BJ (cell line): ENCODE results near the gene TP53INP2. TPM values are rescaled to one million over a fixed set of nuclear protein-coding genes. Genes with fewer than 3 reads are reported as not detected.
"Not testable (repeated sequence)": the region's sequence is repeated elsewhere in the genome, so short reads cannot be mapped to it uniquely, and the experiment has no call there.

ENCODE experiments used
- CTCF ChIA-PET: fragments of 350-600 bp; formaldehyde crosslinking; extraction: SDS; loops from one replicate; lab custom pipeline; 2021; ENCODE audit warnings: antibody characterized with exemption, inconsistent platforms; lab: Yijun Ruan, JAX
- POLR2A ChIA-PET: fragments of 300-600 bp; sonication (Branson Sonifier 250); formaldehyde crosslinking; extraction: SDS; loops from one replicate; lab custom pipeline; 2021; ENCODE audit warnings: antibody characterized with exemption; lab: Charles Lee
- DNase-seq: peaks from one replicate; pipeline ENCODE4 v3.0.0-alpha.2; 2011; ENCODE audit warnings: low read depth
- H3K27me3 ChIP-seq: 2 replicates; pipeline ENCODE4 v1.6.0; 2011; ENCODE audit warnings: low read length; ENCODE audit not compliant: control insufficient read depth, insufficient read depth
- H3K36me3 ChIP-seq: 2 replicates; pipeline ENCODE4 v1.5.1; 2011; ENCODE audit warnings: low read length; ENCODE audit not compliant: control insufficient read depth, insufficient read depth
- H3K4me3 ChIP-seq: 2 replicates; pipeline ENCODE4 v1.5.1; 2011; ENCODE audit warnings: low read depth, mild to moderate bottlenecking, control low read depth, low read length
- CTCF ChIP-seq: IDR thresholded peaks from 2 replicates; pipeline ENCODE4 v1.5.1; 2011; ENCODE audit warnings: low read depth, mild to moderate bottlenecking, control low read depth, inconsistent platforms, low read length, moderate library complexity; ENCODE audit not compliant: insufficient read depth
- polyA plus RNA-seq: library from polyadenylated mRNA; depleted of rRNA; stranded (reverse); fragments of >200 nt; gene quantifications from 2 replicates; pipeline ENCODE4 v1.2.3, GENCODE V29; 2011

The TP53INP2 gene
- polyA plus RNA-seq, 1 experiment, result 5.1 TPM

- Histone ChIP-seq H3K27me3 (no peaks in the 10 kb centered on the region), H3K36me3 (peaks cover 3% of the 10 kb centered on the region), H3K4me3 (no peak overlapping the region)
- TF ChIP-seq CTCF, result no peak
- no peak for DNase-seq
- POLR2A ChIA-PET, result no interaction called here
- CTCF ChIA-PET, result interaction anchor here (0.7 to 1.0 kb wide), 2 partner anchors 9 to 59 kb away, joined by 4 to 5 read pairs; no protein-coding TSS in a partner anchor
Measured at GRCh38 chr20:34716921-34717229, 12.7 kb downstream of the TP53INP2 start.

- Histone ChIP-seq H3K36me3 (peaks cover 3% of the 10 kb centered on the region), H3K4me3 (no peak overlapping the region), H3K27me3 (no peaks in the 10 kb centered on the region)
- DNase-seq, result no peak
- CTCF ChIA-PET, result interaction anchor here (1.0 kb wide), 1 partner anchor 10 kb away, joined by 5 read pairs; no protein-coding TSS in a partner anchor
- no peak for TF ChIP-seq CTCF
- POLR2A ChIA-PET, result no interaction called here
Measured at GRCh38 chr20:34717230-34718095, 13.3 kb downstream of the TP53INP2 start.

- DNase-seq, H3K36me3 ChIP-seq, H3K27me3 ChIP-seq, H3K4me3 ChIP-seq, POLR2A ChIA-PET: not testable (repeated sequence)
- CTCF ChIA-PET, result interaction anchor here (0.7 to 2.1 kb wide), 4 partner anchors 10 to 91 kb away, joined by 3 to 11 read pairs (median 4); no protein-coding TSS in a partner anchor
Measured at GRCh38 chr20:34719242-34720017, 15.3 kb downstream of the TP53INP2 start.

GRCh38 chr20:34720266-34720665, 16.1 kb downstream of the TP53INP2 start:
- H3K36me3 ChIP-seq, result peaks cover 5% of the 10 kb centered on the region
- DNase-seq, result no peak
- H3K27me3 ChIP-seq, result no peaks in the 10 kb centered on the region
- ChIA-PET CTCF (interaction anchor here (0.7 to 2.1 kb wide), 3 partner anchors 11 to 90 kb away, joined by 3 to 11 read pairs (median 3); no protein-coding TSS in a partner anchor), POLR2A (no interaction called here)
- H3K4me3 ChIP-seq, result no peak overlapping the region
- TF ChIP-seq CTCF, result no peak

- H3K27me3 ChIP-seq, H3K4me3 ChIP-seq, DNase-seq: not testable (repeated sequence)
- CTCF ChIA-PET, result interaction anchor here (0.6 kb wide), 1 partner anchor 40 kb away, joined by 3 read pairs; no protein-coding TSS in a partner anchor
- POLR2A ChIA-PET, result interaction anchor here (0.7 kb wide), 1 partner anchor 9 kb away, joined by 10 read pairs; no protein-coding TSS in a partner anchor
- peaks cover 12% of the 10 kb centered on the region for H3K36me3 ChIP-seq
Measured at GRCh38 chr20:34722560-34722959, 18.4 kb downstream of the TP53INP2 start.

GRCh38 chr20:34724172-34724571, 20.0 kb downstream of the TP53INP2 start:
- Histone ChIP-seq H3K4me3 (no peak overlapping the region), H3K27me3 (no peaks in the 10 kb centered on the region), H3K36me3 (peaks cover 10% of the 10 kb centered on the region)
- no peak for DNase-seq
- ChIA-PET CTCF (interaction anchor here (1.0 kb wide), 1 partner anchor 10 kb away, joined by 3 read pairs; no protein-coding TSS in a partner anchor), POLR2A (no interaction called here)
- TF ChIP-seq CTCF, result no peak
